HepG2 (cell line): ENCODE measurements around the gene MLST8. TPM values are rescaled to one million over a fixed set of nuclear protein-coding genes. Genes with fewer than 3 reads are reported as not detected.

Experiments used
- CSRNP1 ChIP-seq: sonication (generic); formaldehyde crosslinking; IDR thresholded peaks from 2 replicates; pipeline ENCODE4 v1.8.1; 2023; ENCODE audit warnings: mild to moderate bottlenecking, missing genetic modification reagents
- EHMT2 ChIP-seq: fragments of 200-600 bp; sonication (generic); IDR thresholded peaks from 2 replicates; pipeline ENCODE4 v1.7.0; 2017; ENCODE audit warnings: antibody characterized with exemption, low read depth, low read length, borderline replicate concordance
- HNF4A ChIP-seq: sonication (generic); formaldehyde crosslinking; IDR thresholded peaks from 2 replicates; pipeline ENCODE4 v1.4.0; 2020; ENCODE audit warnings: missing genetic modification reagents
- MAX ChIP-seq: IDR thresholded peaks from 2 replicates; pipeline ENCODE4 v1.6.1; 2012; ENCODE audit warnings: inconsistent platforms
- NR2F2 ChIP-seq: IDR thresholded peaks from 2 replicates; pipeline ENCODE4 v1.6.1; 2012; ENCODE audit warnings: low read depth, inconsistent platforms, borderline replicate concordance
- PITX1 ChIP-seq: sonication (generic); formaldehyde crosslinking; IDR thresholded peaks from 2 replicates; pipeline ENCODE4 v1.5.1; 2020; ENCODE audit warnings: mild to moderate bottlenecking, missing genetic modification reagents
- SMAD1 ChIP-seq: sonication (generic); formaldehyde crosslinking; IDR thresholded peaks from 2 replicates; pipeline ENCODE4 v1.4.0; 2020; ENCODE audit warnings: missing genetic modification reagents, low read depth, mild to moderate bottlenecking, borderline replicate concordance
- SMARCE1 ChIP-seq: fragments of 450-650 bp; IDR thresholded peaks from 2 replicates; pipeline ENCODE4 v1.6.1; 2017; ENCODE audit warnings: borderline replicate concordance
- STAG1 ChIP-seq: sonication (generic); formaldehyde crosslinking; IDR thresholded peaks from 2 replicates; pipeline ENCODE4 v1.4.0; 2020; ENCODE audit warnings: missing genetic modification reagents
- TFAP4 ChIP-seq: sonication (generic); IDR thresholded peaks from 2 replicates; pipeline ENCODE4 v1.6.1; 2016; ENCODE audit warnings: low read depth, borderline replicate concordance
- TFE3 ChIP-seq: IDR thresholded peaks from 2 replicates; pipeline ENCODE4 v1.6.1; 2016
- XRCC5 ChIP-seq: fragments of 200-400 bp; formaldehyde crosslinking; optimal IDR thresholded peaks from 2 replicates; pipeline ENCODE3; 2017; ENCODE audit warnings: mild to moderate bottlenecking, low read length
- ZBTB42 ChIP-seq: sonication (generic); formaldehyde crosslinking; IDR thresholded peaks from 2 replicates; pipeline ENCODE4 v1.5.0; 2020; ENCODE audit warnings: mild to moderate bottlenecking, missing genetic modification reagents
- ZNF142 ChIP-seq: sonication (generic); formaldehyde crosslinking; IDR thresholded peaks from 2 replicates; pipeline ENCODE4 v1.4.0; 2020; ENCODE audit warnings: missing genetic modification reagents
- ZNF333 ChIP-seq: sonication (generic); formaldehyde crosslinking; IDR thresholded peaks from 2 replicates; pipeline ENCODE4 v1.4.0; 2020; ENCODE audit warnings: mild to moderate bottlenecking, missing genetic modification reagents, borderline replicate concordance
- ZNF446 ChIP-seq: sonication (generic); formaldehyde crosslinking; IDR thresholded peaks from 2 replicates; pipeline ENCODE4 v1.5.0; 2020; ENCODE audit warnings: mild to moderate bottlenecking, missing genetic modification reagents
- ZNF577 ChIP-seq: sonication (generic); formaldehyde crosslinking; IDR thresholded peaks from 2 replicates; pipeline ENCODE4 v1.4.0; 2020; ENCODE audit warnings: mild to moderate bottlenecking, low read depth, missing genetic modification reagents, borderline replicate concordance
- ZNF703 ChIP-seq: sonication (generic); formaldehyde crosslinking; IDR thresholded peaks from 2 replicates; pipeline ENCODE4 v1.5.1; 2020; ENCODE audit warnings: missing genetic modification reagents, mild to moderate bottlenecking, moderate library complexity, borderline replicate concordance
- ZNF766 ChIP-seq: sonication (generic); formaldehyde crosslinking; IDR thresholded peaks from 2 replicates; pipeline ENCODE4 v1.5.0; 2020; ENCODE audit warnings: missing genetic modification reagents, borderline replicate concordance
- ZNF775 ChIP-seq: sonication (generic); formaldehyde crosslinking; IDR thresholded peaks from 2 replicates; pipeline ENCODE4 v1.4.0; 2020; ENCODE audit warnings: missing genetic modification reagents, mild to moderate bottlenecking, moderate library complexity, borderline replicate concordance
- polyA plus RNA-seq, 8 experiments: library from polyadenylated mRNA; depleted of rRNA in 3 of 8; stranded (reverse) in 7 of 8; unstranded in 1 of 8; fragments of >200 nt; fragmentation: Illumina TruSeq in 4 of 8; extraction: Trizol in 4 of 8; gene quantifications; 2 replicates each; pipeline versions ENCODE4 v1.2.1 to v1.2.3, GENCODE V29; 2011 to 2016; ENCODE audit warnings: low read depth in 4 of 8, missing spikeins in 1 of 8, mixed read lengths in 1 of 8; ENCODE audit not compliant: insufficient read depth in 1 of 8
- total RNA-seq, 5 experiments: library from RNA; depleted of rRNA; stranded (reverse); fragments of >200 nt; fragmentation: Illumina TruSeq; extraction: Trizol; gene quantifications; 2 replicates each; pipeline ENCODE4 v1.2.3, GENCODE V29; 2016; ENCODE audit warnings: low read depth in 1 of 5

The MLST8 gene
- total and polyA plus RNA-seq, 2 of the 13 experiments (the other 11 are each of a cell fraction or from before 2014, with no cell fraction given), result 30.8 to 72.7 TPM

GRCh38 chr16:2163211-2163881 is 41.9 kb upstream of the MLST8 start (continued):
- TF ChIP-seq TFAP4 (no peak), XRCC5 (no peak), PITX1 (CRISPR knock-in tag) (peak; percentile 19; the same call in 1 of the 2 replicates), ZNF333 (CRISPR knock-in tag) (0 out of 2 replicates have a peak, but pooled peaks have one; percentile 29), SMAD1 (CRISPR knock-in tag) (no peak), ZNF577 (CRISPR knock-in tag) (no peak), ZNF142 (CRISPR knock-in tag) (no peak), EHMT2 (no peak), ZNF766 (no peak), SMARCE1 (no peak), ZNF446 (no peak), TFE3 (no peak), ZNF775 (no peak), HNF4A (CRISPR knock-in tag) (peak; percentile 70), NR2F2 (peak; percentile 15; the same call in 1 of the 2 replicates), ZNF703 (CRISPR knock-in tag) (no peak), CSRNP1 (CRISPR knock-in tag) (no peak), ZBTB42 (no peak), MAX (peak; percentile 75; the same call in 1 of the 2 replicates), STAG1 (CRISPR knock-in tag) (no peak)
